T-helper 9 cell (primary cell): Measurements from ENCODE around the gene PANX2.
"Not testable (repeated sequence)": the region's sequence is repeated elsewhere in the genome, so short reads cannot be mapped to it uniquely, and the experiment has no call there.

Experiments
- DNase-seq: peaks from one replicate; pipeline ENCODE4 v3.0.0-alpha.2; 2020

PANX2 gene

GRCh38 chr22:50200461-50201190 lies 30.1 kb downstream of the PANX2 start, which contains the start of gene SELENOO:
SELENOO (plus strand) TSS chr22:50201011; CDS start chr22:50201037, 26 bp downstream.
- peak; percentile 82 for DNase-seq

- no peak for DNase-seq
Measured at GRCh38 chr22:50201191-50202129, 30.9 kb downstream of the PANX2 start.

- DNase-seq, result no peak
Measured at GRCh38 chr22:50202130-50202666, 31.7 kb downstream of the PANX2 start.

- no peak for DNase-seq
Measured at GRCh38 chr22:50203288-50203687, 32.8 kb downstream of the PANX2 start.

- DNase-seq, result no peak
Measured at GRCh38 chr22:50204571-50204970, 34.0 kb downstream of the PANX2 start.

- DNase-seq, result not testable (repeated sequence)
Measured at GRCh38 chr22:50204998-50205397, 34.5 kb downstream of the PANX2 start.

GRCh38 chr22:50205781-50206569 lies 35.4 kb downstream of the PANX2 start:
- no peak for DNase-seq

GRCh38 chr22:50206599-50206998 lies 36.1 kb downstream of the PANX2 start:
- DNase-seq, result no peak

- no peak for DNase-seq
Measured at GRCh38 chr22:50207383-50208140, 37.0 kb downstream of the PANX2 start.

GRCh38 chr22:50208430-50208938 lies 38.0 kb downstream of the PANX2 start:
- DNase-seq, result no peak

- DNase-seq, result no peak
Measured at GRCh38 chr22:50208939-50209892, 38.7 kb downstream of the PANX2 start.

GRCh38 chr22:50209893-50210292 lies 39.4 kb downstream of the PANX2 start:
- DNase-seq, result peak; percentile 70

- DNase-seq, result no peak
Measured at GRCh38 chr22:50210378-50211139, 40.0 kb downstream of the PANX2 start.

GRCh38 chr22:50211147-50211546 lies 40.6 kb downstream of the PANX2 start:
- DNase-seq, result no peak

- no peak for DNase-seq
Measured at GRCh38 chr22:50213263-50213662, 42.7 kb downstream of the PANX2 start.

GRCh38 chr22:50215297-50216054 lies 44.9 kb downstream of the PANX2 start:
- no peak for DNase-seq

- DNase-seq, result no peak
Measured at GRCh38 chr22:50216055-50216683, 45.6 kb downstream of the PANX2 start.
